ENCODE measurements around the gene AK5. TPM values are rescaled to one million over a fixed set of nuclear protein-coding genes. Genes with fewer than 3 reads are reported as not detected.

AK5 gene
- total and polyA plus RNA-seq, 4 donors: 14.7 to 76.0 (median 58.4) TPM

DNA sequence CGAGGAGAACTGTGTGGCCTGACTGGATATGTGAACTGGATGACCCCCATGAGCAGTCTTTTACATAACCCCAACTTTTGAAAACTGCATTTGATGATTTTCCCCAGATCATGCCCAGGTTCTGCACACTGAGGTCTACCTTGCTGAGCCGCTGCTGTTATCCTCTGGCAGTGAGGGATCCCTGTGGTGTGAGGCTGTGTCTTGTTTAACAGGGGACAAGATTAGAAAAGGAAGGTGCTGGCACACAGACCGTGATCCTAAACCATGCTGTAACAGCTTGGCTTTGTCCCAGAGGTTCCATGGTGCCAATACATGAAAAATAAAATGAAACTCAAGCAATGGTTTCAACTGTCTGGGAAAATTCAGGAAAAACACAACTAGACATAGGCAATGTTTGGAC lies 266.5 kb downstream of the AK5 start:
- H3K4me3 ChIP-seq (ENCODE audit: low read depth, low read length): no peak overlapping the region
- no peaks in the 10 kb centered on the region for H3K9me3 ChIP-seq (ENCODE audit: control insufficient read depth, insufficient read depth, low read length)
- H3K36me3 ChIP-seq (ENCODE audit: control insufficient read depth, insufficient read depth, low read length): no peaks in the 10 kb centered on the region
- WGBS (ENCODE audit: insufficient coverage): 79% methylated on average over 2 of the region's 3 CpGs
- no peak overlapping the region for H3K27ac ChIP-seq (ENCODE audit: low read depth, low read length)
- H3K27me3 ChIP-seq (ENCODE audit: control insufficient read depth, insufficient read depth, low read length): no peaks in the 10 kb centered on the region
- H3K4me1 ChIP-seq (ENCODE audit: control insufficient read depth, insufficient read depth, low read length): no peaks in the 10 kb centered on the region
- DNase-seq (ENCODE audit: low read depth in 4 of 6, low spot score in 6 of 6): peak in 1 of 6 donors; percentile 6

DNA sequence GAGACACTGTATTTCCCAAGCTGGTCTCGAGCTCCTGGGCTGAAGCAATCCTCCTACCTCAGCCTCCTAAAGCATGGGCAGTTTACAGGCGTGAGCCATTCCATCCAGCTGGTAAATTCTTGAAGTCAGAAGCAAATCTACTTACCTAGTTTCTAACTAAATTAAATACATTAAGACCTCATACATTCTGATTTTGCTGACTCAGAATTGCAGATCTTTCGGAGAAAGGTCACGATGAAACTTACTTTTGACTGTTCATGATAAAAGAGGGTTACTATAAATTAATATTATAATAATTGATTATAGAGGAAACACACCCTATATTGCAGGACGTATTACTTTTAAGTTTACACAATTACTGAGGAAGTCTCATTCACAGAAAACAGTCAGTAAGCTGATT lies 268.3 kb downstream of the AK5 start:
- Histone ChIP-seq H3K4me3 (ENCODE audit: low read depth, low read length) (no peak overlapping the region), H3K36me3 (ENCODE audit: control insufficient read depth, insufficient read depth, low read length) (no peaks in the 10 kb centered on the region), H3K27ac (ENCODE audit: low read depth, low read length) (no peak overlapping the region), H3K4me1 (ENCODE audit: control insufficient read depth, insufficient read depth, low read length) (no peaks in the 10 kb centered on the region), H3K9me3 (ENCODE audit: control insufficient read depth, insufficient read depth, low read length) (no peaks in the 10 kb centered on the region), H3K27me3 (ENCODE audit: control insufficient read depth, insufficient read depth, low read length) (no peaks in the 10 kb centered on the region)
- DNase-seq (ENCODE audit: low read depth in 4 of 6, low spot score in 6 of 6): no peak
- WGBS (ENCODE audit: insufficient coverage): 96% methylated on average over 2 of the region's 5 CpGs

DNA sequence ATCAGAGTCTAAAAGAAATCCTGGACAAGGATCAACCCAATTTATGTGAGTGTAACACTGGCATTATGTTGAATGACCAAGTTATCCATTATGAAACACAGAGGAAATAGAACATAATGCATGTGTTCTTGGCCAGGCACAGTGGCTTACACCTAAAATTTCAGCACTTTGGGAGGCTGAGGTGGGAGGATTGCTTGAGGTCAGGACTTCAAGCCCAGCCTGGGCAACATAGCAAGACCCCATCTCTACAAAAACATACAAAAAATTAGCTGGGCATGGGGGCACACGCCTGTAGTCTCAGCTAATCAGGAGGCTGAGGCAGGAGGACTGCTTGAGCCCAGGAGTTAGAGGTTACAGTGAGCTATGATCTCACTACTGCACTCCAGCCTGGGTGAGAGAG lies 270.8 kb downstream of the AK5 start:
- Histone ChIP-seq H3K36me3 (ENCODE audit: control insufficient read depth, insufficient read depth, low read length) (no peaks in the 10 kb centered on the region), H3K9me3 (ENCODE audit: control insufficient read depth, insufficient read depth, low read length) (no peaks in the 10 kb centered on the region), H3K27ac (ENCODE audit: low read depth, low read length) (no peak overlapping the region), H3K4me3 (ENCODE audit: low read depth, low read length) (no peak overlapping the region), H3K4me1 (ENCODE audit: control insufficient read depth, insufficient read depth, low read length) (no peaks in the 10 kb centered on the region), H3K27me3 (ENCODE audit: control insufficient read depth, insufficient read depth, low read length) (no peaks in the 10 kb centered on the region)
- no CpG with 5 or more reads among the region's 1 CpG for WGBS (ENCODE audit: insufficient coverage)
- no peak for DNase-seq (ENCODE audit: low read depth in 4 of 6, low spot score in 6 of 6)

DNA sequence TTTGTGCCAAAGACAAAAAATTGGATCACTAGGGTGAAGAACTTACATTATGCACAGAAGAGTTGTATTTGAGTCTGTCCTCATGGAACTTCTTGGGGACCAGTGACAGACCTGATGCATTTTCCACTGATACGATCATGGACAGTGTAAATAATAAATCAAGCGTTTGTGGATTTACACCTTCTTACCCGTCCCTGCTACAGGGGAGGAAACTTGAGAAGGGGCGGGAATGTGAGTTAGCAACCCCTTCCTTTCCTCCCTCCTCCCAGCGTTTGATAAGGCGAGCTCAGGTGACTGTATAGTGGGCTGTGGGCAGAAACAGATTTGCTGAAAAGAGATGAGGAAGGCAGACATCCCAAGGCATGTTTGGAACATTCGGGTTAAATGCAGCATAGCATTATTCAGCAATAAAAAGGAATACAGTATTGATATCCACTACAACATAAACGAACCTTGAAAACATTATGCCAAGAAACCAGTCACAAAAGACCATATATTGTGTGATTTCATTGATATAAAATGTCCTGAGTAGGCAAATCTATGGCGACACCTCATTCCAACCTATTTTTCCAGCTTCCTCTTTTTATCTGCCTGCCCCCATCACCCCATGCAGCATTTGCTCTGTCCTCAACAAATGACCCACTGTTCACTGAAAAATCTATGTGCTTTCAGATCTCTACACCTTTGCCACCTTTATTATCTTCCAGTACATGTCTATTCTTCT lies 271.9 kb downstream of the AK5 start:
- WGBS (ENCODE audit: insufficient coverage): 83% methylated on average over 1 of the region's 9 CpGs
- DNase-seq (ENCODE audit: low read depth in 4 of 6, low spot score in 6 of 6): no peak

DNA sequence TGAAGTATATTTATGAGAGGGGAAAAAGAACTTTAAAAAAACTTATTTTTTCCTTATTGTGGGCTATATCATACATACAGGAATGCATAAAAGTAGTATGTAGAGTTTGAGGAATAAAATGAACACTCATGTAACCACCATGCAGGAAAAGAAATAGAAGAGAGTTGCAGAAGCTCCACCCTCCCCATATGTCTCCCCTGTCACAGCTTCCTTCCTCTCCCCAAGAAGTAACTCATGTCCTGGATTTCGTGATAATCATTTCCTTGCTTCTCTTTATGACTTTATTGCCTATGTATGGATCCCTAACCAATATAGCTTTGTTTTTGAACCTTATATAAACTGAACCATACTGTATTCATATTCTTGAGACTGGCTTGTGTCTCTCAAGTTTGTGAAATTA lies 274.2 kb downstream of the AK5 start:
- no CpG with 5 or more reads among the region's 1 CpG for WGBS (ENCODE audit: insufficient coverage)
- Histone ChIP-seq H3K36me3 (ENCODE audit: control insufficient read depth, insufficient read depth, low read length) (no peaks in the 10 kb centered on the region), H3K27ac (ENCODE audit: low read depth, low read length) (no peak overlapping the region), H3K4me3 (ENCODE audit: low read depth, low read length) (no peak overlapping the region), H3K9me3 (ENCODE audit: control insufficient read depth, insufficient read depth, low read length) (no peaks in the 10 kb centered on the region), H3K4me1 (ENCODE audit: control insufficient read depth, insufficient read depth, low read length) (no peaks in the 10 kb centered on the region), H3K27me3 (ENCODE audit: control insufficient read depth, insufficient read depth, low read length) (no peaks in the 10 kb centered on the region)
- no peak for DNase-seq (ENCODE audit: low read depth in 4 of 6, low spot score in 6 of 6)

More for the DNA sequence above, 271.9 kb downstream of the AK5 start:
- Histone ChIP-seq H3K36me3 (ENCODE audit: control insufficient read depth, insufficient read depth, low read length) (no peaks in the 10 kb centered on the region), H3K9me3 (ENCODE audit: control insufficient read depth, insufficient read depth, low read length) (no peaks in the 10 kb centered on the region), H3K27ac (ENCODE audit: low read depth, low read length) (no peak overlapping the region), H3K27me3 (ENCODE audit: control insufficient read depth, insufficient read depth, low read length) (no peaks in the 10 kb centered on the region), H3K4me3 (ENCODE audit: low read depth, low read length) (no peak overlapping the region), H3K4me1 (ENCODE audit: control insufficient read depth, insufficient read depth, low read length) (no peaks in the 10 kb centered on the region)

DNA sequence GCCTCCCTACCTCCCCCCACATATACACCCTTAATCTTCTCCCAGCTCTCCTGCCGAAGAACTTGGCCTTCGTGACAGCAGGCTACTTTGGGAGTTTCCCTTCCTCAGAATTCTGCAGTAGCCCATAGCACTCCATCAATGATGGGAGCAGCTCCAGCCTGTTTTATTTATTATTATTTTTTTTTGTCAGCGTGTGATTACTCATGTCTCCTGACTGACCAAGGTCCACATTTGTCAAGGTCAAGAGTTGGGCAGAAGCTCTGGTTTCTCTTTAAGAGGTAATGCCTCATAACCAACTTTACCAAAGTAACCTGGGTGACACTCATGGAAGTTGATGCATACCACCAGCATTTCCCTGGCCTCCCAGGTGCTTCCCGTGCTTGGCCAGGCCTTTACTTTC lies 275.2 kb downstream of the AK5 start:
- 80% methylated on average over 2 of the region's 4 CpGs for WGBS (ENCODE audit: insufficient coverage)
- H3K9me3 ChIP-seq (ENCODE audit: control insufficient read depth, insufficient read depth, low read length): no peaks in the 10 kb centered on the region
- H3K27ac ChIP-seq (ENCODE audit: low read depth, low read length): no peak overlapping the region
- no peak overlapping the region for H3K4me3 ChIP-seq (ENCODE audit: low read depth, low read length)
- H3K27me3 ChIP-seq (ENCODE audit: control insufficient read depth, insufficient read depth, low read length): no peaks in the 10 kb centered on the region
- DNase-seq (ENCODE audit: low read depth in 4 of 6, low spot score in 6 of 6): no peak
- H3K36me3 ChIP-seq (ENCODE audit: control insufficient read depth, insufficient read depth, low read length): no peaks in the 10 kb centered on the region
- H3K4me1 ChIP-seq (ENCODE audit: control insufficient read depth, insufficient read depth, low read length): no peaks in the 10 kb centered on the region

DNA sequence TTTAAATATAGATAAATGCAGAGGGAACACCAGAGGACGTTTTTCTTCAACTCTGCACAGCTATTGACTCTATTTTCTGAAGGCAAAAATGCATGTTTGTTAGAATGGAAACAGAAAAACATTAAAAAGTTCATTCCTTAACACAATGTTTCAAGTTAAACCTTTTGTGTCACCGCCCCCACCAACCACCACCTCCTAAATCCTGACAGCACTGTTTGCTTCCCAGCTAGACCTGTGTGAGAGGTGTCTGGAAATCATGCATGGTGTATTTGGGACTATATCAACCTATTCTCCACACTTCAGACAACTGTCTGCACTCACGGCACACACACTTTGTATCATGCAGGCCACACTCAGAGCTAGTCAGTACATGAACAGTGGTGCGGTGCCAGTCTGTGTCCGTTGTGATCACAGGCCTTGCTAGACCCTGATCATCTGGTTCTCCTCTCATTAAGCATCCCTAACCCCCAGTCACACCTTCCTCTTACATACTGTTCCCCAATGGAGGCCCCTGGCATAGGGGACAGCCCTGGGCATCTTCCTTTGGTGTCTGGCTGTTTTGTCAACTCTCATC lies 276.9 kb downstream of the AK5 start:
- Histone ChIP-seq H3K4me3 (ENCODE audit: low read depth, low read length) (no peak overlapping the region), H3K36me3 (ENCODE audit: control insufficient read depth, insufficient read depth, low read length) (no peaks in the 10 kb centered on the region), H3K27ac (ENCODE audit: low read depth, low read length) (no peak overlapping the region), H3K4me1 (ENCODE audit: control insufficient read depth, insufficient read depth, low read length) (no peaks in the 10 kb centered on the region), H3K27me3 (ENCODE audit: control insufficient read depth, insufficient read depth, low read length) (no peaks in the 10 kb centered on the region), H3K9me3 (ENCODE audit: control insufficient read depth, insufficient read depth, low read length) (no peaks in the 10 kb centered on the region)
- DNase-seq (ENCODE audit: low read depth in 4 of 6, low spot score in 6 of 6): no peak
- WGBS (ENCODE audit: insufficient coverage): 94% methylated on average over 3 of the region's 5 CpGs

DNA sequence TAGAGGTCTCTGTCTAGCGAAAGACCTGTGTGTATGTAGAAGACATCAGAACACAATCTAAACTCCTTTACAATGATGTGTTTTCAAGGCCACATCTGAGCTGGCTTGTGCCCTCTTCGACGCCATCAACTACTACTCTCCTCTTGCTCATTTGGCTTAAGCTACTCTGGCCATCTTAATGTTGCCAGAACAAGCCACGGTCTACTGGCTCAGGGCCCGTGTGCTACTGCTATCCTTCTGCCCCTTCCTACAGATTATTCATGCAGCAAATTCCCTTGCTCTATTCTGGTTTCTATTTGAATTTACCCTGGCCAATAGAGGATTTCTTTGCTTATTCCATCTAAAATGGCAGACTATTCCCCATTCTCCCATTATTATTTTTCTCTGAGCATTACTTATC lies 278.9 kb downstream of the AK5 start:
- Histone ChIP-seq H3K4me1 (ENCODE audit: control insufficient read depth, insufficient read depth, low read length) (no peaks in the 10 kb centered on the region), H3K36me3 (ENCODE audit: control insufficient read depth, insufficient read depth, low read length) (no peaks in the 10 kb centered on the region), H3K4me3 (ENCODE audit: low read depth, low read length) (no peak overlapping the region), H3K27ac (ENCODE audit: low read depth, low read length) (no peak overlapping the region), H3K9me3 (ENCODE audit: control insufficient read depth, insufficient read depth, low read length) (no peaks in the 10 kb centered on the region), H3K27me3 (ENCODE audit: control insufficient read depth, insufficient read depth, low read length) (no peaks in the 10 kb centered on the region)
- no peak for DNase-seq (ENCODE audit: low read depth in 4 of 6, low spot score in 6 of 6)
- WGBS (ENCODE audit: insufficient coverage): 86% methylated on average over 4 of the region's 5 CpGs

DNA sequence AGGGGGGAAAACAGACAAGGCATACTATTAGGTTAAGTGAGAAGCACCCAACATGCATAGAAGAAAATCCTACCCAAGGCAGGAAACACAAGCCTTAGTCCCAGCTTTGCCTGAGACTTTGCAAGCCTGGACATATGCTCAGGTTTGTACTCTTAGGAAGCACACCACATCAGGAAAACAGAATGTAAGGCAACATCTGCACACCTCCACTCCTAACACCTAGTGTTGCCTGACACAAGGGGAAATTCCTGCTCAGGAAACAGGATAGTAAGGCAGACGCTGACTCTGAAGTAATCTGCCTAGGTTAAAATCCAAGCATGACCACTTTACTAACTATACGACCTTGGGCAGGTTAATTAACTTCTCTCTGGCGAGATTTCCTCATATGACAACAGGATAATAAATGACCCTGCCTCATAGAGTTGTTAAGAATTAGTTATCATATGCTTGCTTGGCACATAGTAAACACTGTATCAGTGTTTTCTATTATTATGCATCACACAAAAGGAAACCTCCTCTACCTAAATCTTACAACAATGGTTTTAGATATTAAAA lies 280.9 kb downstream of the AK5 start:
- no peaks in the 10 kb centered on the region for H3K4me1 ChIP-seq (ENCODE audit: control insufficient read depth, insufficient read depth, low read length)
- no CpG with 5 or more reads among the region's 3 CpGs for WGBS (ENCODE audit: insufficient coverage)
- H3K27me3 ChIP-seq (ENCODE audit: control insufficient read depth, insufficient read depth, low read length): no peaks in the 10 kb centered on the region
- H3K9me3 ChIP-seq (ENCODE audit: control insufficient read depth, insufficient read depth, low read length): no peaks in the 10 kb centered on the region
- DNase-seq (ENCODE audit: low read depth in 4 of 6, low spot score in 6 of 6): no peak
- H3K27ac ChIP-seq (ENCODE audit: low read depth, low read length): no peak overlapping the region
- H3K36me3 ChIP-seq (ENCODE audit: control insufficient read depth, insufficient read depth, low read length): peaks cover under 1% of the 10 kb centered on the region
- H3K4me3 ChIP-seq (ENCODE audit: low read depth, low read length): no peak overlapping the region

DNA sequence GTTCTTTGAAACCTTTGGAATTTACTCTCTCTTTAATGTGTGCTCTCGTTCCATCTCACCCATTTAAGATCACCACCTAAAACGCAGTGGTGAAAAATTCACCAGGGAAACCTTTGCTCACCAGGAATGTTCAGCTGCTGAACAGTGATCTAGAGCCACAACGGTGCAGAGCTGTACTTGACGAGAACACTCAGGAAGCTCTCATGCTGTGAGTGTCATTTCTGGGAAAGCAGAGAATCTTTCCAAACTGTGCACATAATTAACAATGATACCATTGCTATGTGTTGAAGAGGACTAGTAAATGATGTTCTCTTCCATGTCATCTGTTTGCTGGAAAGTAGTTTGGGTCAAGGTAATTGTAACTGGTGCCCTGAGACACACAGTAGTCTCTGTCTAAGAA lies 283.5 kb downstream of the AK5 start:
- 74% methylated on average over 2 of the region's 4 CpGs for WGBS (ENCODE audit: insufficient coverage)
- Histone ChIP-seq H3K27me3 (ENCODE audit: control insufficient read depth, insufficient read depth, low read length) (no peaks in the 10 kb centered on the region), H3K36me3 (ENCODE audit: control insufficient read depth, insufficient read depth, low read length) (peaks cover 4% of the 10 kb centered on the region), H3K9me3 (ENCODE audit: control insufficient read depth, insufficient read depth, low read length) (no peaks in the 10 kb centered on the region), H3K4me3 (ENCODE audit: low read depth, low read length) (no peak overlapping the region), H3K4me1 (ENCODE audit: control insufficient read depth, insufficient read depth, low read length) (no peaks in the 10 kb centered on the region), H3K27ac (ENCODE audit: low read depth, low read length) (no peak overlapping the region)
- DNase-seq (ENCODE audit: low read depth in 4 of 6, low spot score in 6 of 6): no peak
